SU-DHL-6 (cell line): ENCODE data around the gene LDLRAD3.

Experiments
- CTCF ChIP-seq: fragments of 200-600 bp; sonication (generic); IDR thresholded peaks from one replicate; pipeline ENCODE4 v1.5.1; 2017; ENCODE audit warnings: antibody characterized with exemption, mild to moderate bottlenecking, low read length, moderate library complexity; ENCODE audit not compliant: insufficient read depth, poor library complexity, severe bottlenecking
- EZH2phosphoT487 ChIP-seq: fragments of 200-600 bp; sonication (generic), shearing (Covaris generic); conservative IDR thresholded peaks from 2 replicates; pipeline ENCODE4 v1.6.1; 2018; ENCODE audit warnings: mild to moderate bottlenecking, antibody characterized with exemption, low read length, moderate library complexity, mixed read lengths

GRCh38 chr11:35937700-35938099 is 6.2 kb upstream of the LDLRAD3 start:
- TF ChIP-seq CTCF (no peak), EZH2phosphoT487 (no peak)
